ENCODE results near the gene PAPPA2.

DNA sequence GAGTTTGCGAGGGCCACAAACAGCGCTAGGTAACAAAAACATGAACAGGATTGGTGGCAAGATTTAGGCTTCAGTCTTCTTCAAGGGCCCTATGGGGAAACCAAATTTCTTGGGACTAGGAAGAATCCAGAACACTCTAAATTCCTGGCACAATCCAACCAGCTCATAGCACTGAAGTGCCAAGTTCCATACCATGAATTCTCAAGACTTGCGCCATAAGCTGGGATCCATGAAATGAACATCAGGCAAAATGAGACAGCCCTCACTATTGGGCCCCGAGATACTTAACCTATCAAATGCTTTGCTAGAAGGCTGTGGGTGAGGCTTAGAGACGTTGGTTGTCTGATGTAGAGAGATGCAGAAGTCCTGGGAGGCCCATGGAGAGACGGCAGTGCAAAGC, 322.1 kb downstream of the PAPPA2 start:
- TF ChIP-seq, protein P1, sequence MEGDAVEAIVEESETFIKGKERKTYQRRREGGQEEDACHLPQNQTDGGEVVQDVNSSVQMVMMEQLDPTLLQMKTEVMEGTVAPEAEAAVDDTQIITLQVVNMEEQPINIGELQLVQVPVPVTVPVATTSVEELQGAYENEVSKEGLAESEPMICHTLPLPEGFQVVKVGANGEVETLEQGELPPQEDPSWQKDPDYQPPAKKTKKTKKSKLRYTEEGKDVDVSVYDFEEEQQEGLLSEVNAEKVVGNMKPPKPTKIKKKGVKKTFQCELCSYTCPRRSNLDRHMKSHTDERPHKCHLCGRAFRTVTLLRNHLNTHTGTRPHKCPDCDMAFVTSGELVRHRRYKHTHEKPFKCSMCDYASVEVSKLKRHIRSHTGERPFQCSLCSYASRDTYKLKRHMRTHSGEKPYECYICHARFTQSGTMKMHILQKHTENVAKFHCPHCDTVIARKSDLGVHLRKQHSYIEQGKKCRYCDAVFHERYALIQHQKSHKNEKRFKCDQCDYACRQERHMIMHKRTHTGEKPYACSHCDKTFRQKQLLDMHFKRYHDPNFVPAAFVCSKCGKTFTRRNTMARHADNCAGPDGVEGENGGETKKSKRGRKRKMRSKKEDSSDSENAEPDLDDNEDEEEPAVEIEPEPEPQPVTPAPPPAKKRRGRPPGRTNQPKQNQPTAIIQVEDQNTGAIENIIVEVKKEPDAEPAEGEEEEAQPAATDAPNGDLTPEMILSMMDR (IDR thresholded peaks at IDR 0.05), result no peak
- TF ChIP-seq POLR2A (IDR thresholded peaks at IDR 0.05) (no peak), POLR2AphosphoS5 (IDR thresholded peaks at IDR 0.05) (no peak), EP300 (IDR thresholded peaks at IDR 0.05) (no peak)
